ENCODE results near the gene PVR. TPM values are rescaled to one million over a fixed set of nuclear protein-coding genes. Genes with fewer than 3 reads are reported as not detected.

Gene PVR
- total RNA-seq, 1 experiment from 2014 or later = 52.1 TPM

GRCh38 chr19:44657211-44657921 lies 13.7 kb downstream of the PVR start:
- H3K36me3 ChIP-seq (ENCODE audit: low read depth) = peaks cover 83% of the 10 kb centered on the region
- ChIA-PET CTCF (interaction anchor here (0.5 to 1.3 kb wide), 4 partner anchors 61 to 113 kb away, joined by 3 to 5 read pairs (median 3); no protein-coding TSS in a partner anchor), POLR2A (ENCODE audit: unreplicated experiment) (no interaction called here)
- intact Hi-C loops (cut with micrococcal nuclease; ENCODE audit: unreplicated experiment) = no loop called here
- no peaks in the 10 kb centered on the region for H4K20me1 ChIP-seq (ENCODE audit: insufficient read depth)
- DNase-seq = peak in 1 of 2 experiments; percentile 45
- BruUV-seq (replicated peaks) = no TSS peak
- peaks cover 27% of the 10 kb centered on the region for H3K79me2 ChIP-seq (ENCODE audit: low read depth)
- TF ChIP-seq CTCF (conservative IDR thresholded peaks at IDR 0.05) (peak; percentile 96), EZH2 (IDR thresholded peaks at IDR 0.05; ENCODE audit: low read depth) (no peak)
- no peaks in the 10 kb centered on the region for H3K27me3 ChIP-seq (ENCODE audit: insufficient read depth, low read depth)
- no peak overlapping the region for H2AFZ ChIP-seq
- no peak overlapping the region for H3K4me3 ChIP-seq
- 0 out of 2 replicates have a peak overlapping the region, but pooled peaks have one; percentile 14 for H3K27ac ChIP-seq
- no peaks in the 10 kb centered on the region for H3K9me3 ChIP-seq (ENCODE audit: insufficient read depth, low read depth)
- peaks cover 86% of the 10 kb centered on the region for H3F3A ChIP-seq (ENCODE audit: insufficient read depth, low read depth)
- H3K4me2 ChIP-seq = no peak overlapping the region
- peaks cover 7% of the 10 kb centered on the region; the same call in 1 of the 2 replicates for H3K4me1 ChIP-seq (replicated peaks; ENCODE audit: insufficient read depth)
- no peaks in the 10 kb centered on the region for H3K9me2 ChIP-seq (ENCODE audit: insufficient read depth)

GRCh38 chr19:44658069-44658733 lies 14.5 kb downstream of the PVR start:
- TF ChIP-seq EZH2 (IDR thresholded peaks at IDR 0.05; ENCODE audit: low read depth) (no peak), CTCF (conservative IDR thresholded peaks at IDR 0.05) (no peak)
- peaks cover 87% of the 10 kb centered on the region for H3K36me3 ChIP-seq (ENCODE audit: low read depth)
- no peaks in the 10 kb centered on the region for H3K9me2 ChIP-seq (ENCODE audit: insufficient read depth)
- peaks cover 20% of the 10 kb centered on the region for H3K79me2 ChIP-seq (ENCODE audit: low read depth)
- no peak overlapping the region for H3K4me2 ChIP-seq
- BruUV-seq (replicated peaks) = no TSS peak
- peaks cover 86% of the 10 kb centered on the region for H3F3A ChIP-seq (ENCODE audit: insufficient read depth, low read depth)
- POLR2A ChIA-PET (ENCODE audit: unreplicated experiment) = no interaction called here
- H3K4me1 ChIP-seq (replicated peaks; ENCODE audit: insufficient read depth) = peaks cover 7% of the 10 kb centered on the region; the same call in 1 of the 2 replicates
- H3K27ac ChIP-seq = peak overlapping the region; percentile 14; the same call in 1 of the 2 replicates
- H3K4me3 ChIP-seq = no peak overlapping the region
- no peaks in the 10 kb centered on the region for H4K20me1 ChIP-seq (ENCODE audit: insufficient read depth)
- CTCF ChIA-PET = interaction anchor here (1.3 kb wide), 1 partner anchor 81 kb away, joined by 3 read pairs; no protein-coding TSS in a partner anchor
- no peak for DNase-seq
- no peak overlapping the region for H2AFZ ChIP-seq
- no peaks in the 10 kb centered on the region for H3K27me3 ChIP-seq (ENCODE audit: insufficient read depth, low read depth)
- intact Hi-C loops (cut with micrococcal nuclease; ENCODE audit: unreplicated experiment) = no loop called here
- no peaks in the 10 kb centered on the region for H3K9me3 ChIP-seq (ENCODE audit: insufficient read depth, low read depth)

- intact Hi-C loops (cut with micrococcal nuclease; ENCODE audit: unreplicated experiment) = no loop called here
- H2AFZ ChIP-seq = no peak overlapping the region
- peaks cover 78% of the 10 kb centered on the region for H3K36me3 ChIP-seq (ENCODE audit: low read depth)
- no peaks in the 10 kb centered on the region for H3K9me3 ChIP-seq (ENCODE audit: insufficient read depth, low read depth)
- no peaks in the 10 kb centered on the region for H3K4me1 ChIP-seq (replicated peaks; ENCODE audit: insufficient read depth)
- no peak overlapping the region for H3K27ac ChIP-seq
- CTCF ChIA-PET = no interaction called here
- BruUV-seq (replicated peaks) = no TSS peak
- H3K4me3 ChIP-seq = no peak overlapping the region
- H3K79me2 ChIP-seq (ENCODE audit: low read depth) = peaks cover 15% of the 10 kb centered on the region
- POLR2A ChIA-PET (ENCODE audit: unreplicated experiment) = interaction anchor here (0.6 kb wide), 1 partner anchor 33 kb away, joined by 6 read pairs; no protein-coding TSS in a partner anchor
- peaks cover 93% of the 10 kb centered on the region for H3F3A ChIP-seq (ENCODE audit: insufficient read depth, low read depth)
- no peak overlapping the region for H3K4me2 ChIP-seq
- H3K9me2 ChIP-seq (ENCODE audit: insufficient read depth) = no peaks in the 10 kb centered on the region
- DNase-seq = no peak
- H3K27me3 ChIP-seq (ENCODE audit: insufficient read depth, low read depth) = no peaks in the 10 kb centered on the region
- no peaks in the 10 kb centered on the region; the same call in 1 of the 2 replicates for H4K20me1 ChIP-seq (ENCODE audit: insufficient read depth)
- TF ChIP-seq CTCF (conservative IDR thresholded peaks at IDR 0.05) = no peak
- no peak for TF ChIP-seq EZH2 (IDR thresholded peaks at IDR 0.05; ENCODE audit: low read depth)
These were observed 16.4 kb downstream of the PVR start for GRCh38 chr19:44660081-44660480.
